Renal cortical epithelial cell (primary cell): ENCODE results near the gene HSD17B12. TPM values are rescaled to one million over a fixed set of nuclear protein-coding genes. Genes with fewer than 3 reads are reported as not detected.

ENCODE experiments used
- DNase-seq: peaks from one replicate; pipeline ENCODE4 v3.0.0-alpha.2; 2011; ENCODE audit warnings: low read depth
- total RNA-seq: library from RNA; depleted of rRNA; stranded (reverse); fragments of >200 nt; gene quantifications from 2 replicates; pipeline ENCODE4 v1.2.3, GENCODE V29; 2014

Gene HSD17B12
- total RNA-seq, 1 donor from 2014 or later: 79.9 TPM

GRCh38 chr11:43803766-43804165 lies 123.2 kb downstream of the HSD17B12 start:
- no peak for DNase-seq

- DNase-seq: no peak
Measured at GRCh38 chr11:43806976-43807375, 126.4 kb downstream of the HSD17B12 start.

- DNase-seq: peak; percentile 11
Measured at GRCh38 chr11:43810929-43811596, 130.5 kb downstream of the HSD17B12 start.

GRCh38 chr11:43812471-43812870 lies 131.9 kb downstream of the HSD17B12 start:
- DNase-seq: no peak

GRCh38 chr11:43818220-43818619 lies 137.7 kb downstream of the HSD17B12 start:
- DNase-seq: no peak

GRCh38 chr11:43819926-43820325 lies 139.4 kb downstream of the HSD17B12 start:
- no peak for DNase-seq

GRCh38 chr11:43823316-43823715 lies 142.8 kb downstream of the HSD17B12 start:
- no peak for DNase-seq

- DNase-seq: no peak
Measured at GRCh38 chr11:43823851-43824250, 143.3 kb downstream of the HSD17B12 start.

- peak; percentile 51 for DNase-seq
Measured at GRCh38 chr11:43825217-43825816, 144.8 kb downstream of the HSD17B12 start.

GRCh38 chr11:43830928-43831440 lies 150.4 kb downstream of the HSD17B12 start:
- DNase-seq: peak; percentile 100

GRCh38 chr11:43832536-43832935 lies 152.0 kb downstream of the HSD17B12 start:
- no peak for DNase-seq

- DNase-seq: no peak
Measured at GRCh38 chr11:43833657-43834073, 153.1 kb downstream of the HSD17B12 start.

- DNase-seq: no peak
Measured at GRCh38 chr11:43834286-43834685, 153.7 kb downstream of the HSD17B12 start.

- DNase-seq: no peak
Measured at GRCh38 chr11:43835104-43835503, 154.6 kb downstream of the HSD17B12 start.

- no peak for DNase-seq
Measured at GRCh38 chr11:43837879-43838278, 157.3 kb downstream of the HSD17B12 start.

- DNase-seq: no peak
Measured at GRCh38 chr11:43842021-43842420, 161.5 kb downstream of the HSD17B12 start.

- DNase-seq: no peak
Measured at GRCh38 chr11:43845816-43846215, 165.3 kb downstream of the HSD17B12 start.

- peak; percentile 74 for DNase-seq
Measured at GRCh38 chr11:43852057-43852636, 171.6 kb downstream of the HSD17B12 start.

- peak; percentile 29 for DNase-seq
Measured at GRCh38 chr11:43853781-43854180, 173.2 kb downstream of the HSD17B12 start.

GRCh38 chr11:43856993-43857392 lies 176.5 kb downstream of the HSD17B12 start:
- no peak for DNase-seq

- no peak for DNase-seq
Measured at GRCh38 chr11:43861141-43861540, 180.6 kb downstream of the HSD17B12 start.

- no peak for DNase-seq
Measured at GRCh38 chr11:43866520-43866919, 186.0 kb downstream of the HSD17B12 start.

GRCh38 chr11:43866969-43867368 lies 186.4 kb downstream of the HSD17B12 start:
- DNase-seq: no peak
